GM23248 (cell line): ENCODE results near the gene RIN1.

Experiments used
- EZH2 ChIP-seq: fragments of 200-600 bp; sonication (generic); IDR thresholded peaks from 2 replicates; pipeline ENCODE4 v1.6.1; 2018; ENCODE audit warnings: antibody characterized with exemption, mild to moderate bottlenecking; ENCODE audit not compliant: insufficient read depth, poor library complexity, severe bottlenecking
- EZH2phosphoT487 ChIP-seq: fragments of 200-600 bp; sonication (generic); IDR thresholded peaks from 2 replicates; pipeline ENCODE4 v1.6.1; 2018; ENCODE audit warnings: antibody characterized with exemption, moderate library complexity, mild to moderate bottlenecking, low read depth; ENCODE audit not compliant: insufficient read depth

- TF ChIP-seq EZH2 (no peak), EZH2phosphoT487 (no peak)
These were observed 3.0 kb upstream of the RIN1 start for GRCh38 chr11:66339162-66339675.
